K562 (cell line): ENCODE results near the gene SEC14L1.

Experiments used
- CHD4 ChIP-seq: fragments of 200-600 bp; sonication (generic); IDR thresholded peaks from 3 replicates; pipeline ENCODE4 v1.6.1; 2012; ENCODE audit warnings: low read depth, mild to moderate bottlenecking, mixed read lengths, low read length, inconsistent platforms; ENCODE audit not compliant: insufficient read depth, insufficient replicate concordance, poor library complexity, severe bottlenecking
- CUX1 ChIP-seq: fragments of 200-800 bp; sonication (Bioruptor generic); IDR thresholded peaks from 2 replicates; pipeline ENCODE4 v1.6.1; 2016; ENCODE audit warnings: missing genetic modification characterization, missing compliant biosample characterization
- NFXL1 ChIP-seq: fragments of 450-650 bp; formaldehyde crosslinking; IDR thresholded peaks from 2 replicates; pipeline ENCODE4 v1.4.0; 2021; ENCODE audit warnings: mild to moderate bottlenecking
- POLR2AphosphoS2 ChIP-seq: IDR thresholded peaks from 2 replicates; pipeline ENCODE4 v1.6.1; 2012; ENCODE audit warnings: low read length, improper control_type of control experiment
- ZFP36 ChIP-seq: fragments of 150-350 bp; IDR thresholded peaks from 2 replicates; pipeline ENCODE4 v1.6.1; 2018; ENCODE audit warnings: low read length, low read depth; ENCODE audit not compliant: partially characterized antibody

GRCh38 chr17:77264617-77265230 is 124.0 kb downstream of the SEC14L1 start:
- no peak for TF ChIP-seq ZFP36
- no peak for TF ChIP-seq POLR2AphosphoS2
- no peak for TF ChIP-seq NFXL1
- no peak for TF ChIP-seq CUX1 (CRISPR knock-in tag)
- no peak for TF ChIP-seq CHD4
